SU-DHL-6 (cell line): ENCODE data around the gene DNER.

Experiments
- EZH2phosphoT487 ChIP-seq: fragments of 200-600 bp; sonication (generic), shearing (Covaris generic); conservative IDR thresholded peaks from 2 replicates; pipeline ENCODE4 v1.6.1; 2018; ENCODE audit warnings: mild to moderate bottlenecking, antibody characterized with exemption, low read length, moderate library complexity, mixed read lengths
- TF ChIP-seq, protein P1 (sequence below): fragments of 200-600 bp; sonication (generic); IDR thresholded peaks from one replicate; pipeline ENCODE4 v1.5.1; 2017; ENCODE audit warnings: antibody characterized with exemption, mild to moderate bottlenecking, low read length, moderate library complexity; ENCODE audit not compliant: insufficient read depth, poor library complexity, severe bottlenecking

GRCh38 chr2:229733611-229734245 is 19.4 kb upstream of the DNER start:
- TF ChIP-seq, protein P1, sequence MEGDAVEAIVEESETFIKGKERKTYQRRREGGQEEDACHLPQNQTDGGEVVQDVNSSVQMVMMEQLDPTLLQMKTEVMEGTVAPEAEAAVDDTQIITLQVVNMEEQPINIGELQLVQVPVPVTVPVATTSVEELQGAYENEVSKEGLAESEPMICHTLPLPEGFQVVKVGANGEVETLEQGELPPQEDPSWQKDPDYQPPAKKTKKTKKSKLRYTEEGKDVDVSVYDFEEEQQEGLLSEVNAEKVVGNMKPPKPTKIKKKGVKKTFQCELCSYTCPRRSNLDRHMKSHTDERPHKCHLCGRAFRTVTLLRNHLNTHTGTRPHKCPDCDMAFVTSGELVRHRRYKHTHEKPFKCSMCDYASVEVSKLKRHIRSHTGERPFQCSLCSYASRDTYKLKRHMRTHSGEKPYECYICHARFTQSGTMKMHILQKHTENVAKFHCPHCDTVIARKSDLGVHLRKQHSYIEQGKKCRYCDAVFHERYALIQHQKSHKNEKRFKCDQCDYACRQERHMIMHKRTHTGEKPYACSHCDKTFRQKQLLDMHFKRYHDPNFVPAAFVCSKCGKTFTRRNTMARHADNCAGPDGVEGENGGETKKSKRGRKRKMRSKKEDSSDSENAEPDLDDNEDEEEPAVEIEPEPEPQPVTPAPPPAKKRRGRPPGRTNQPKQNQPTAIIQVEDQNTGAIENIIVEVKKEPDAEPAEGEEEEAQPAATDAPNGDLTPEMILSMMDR: no peak
- no peak for TF ChIP-seq EZH2phosphoT487
